Neural crest cell (in vitro differentiated cells): ENCODE measurements around the gene ASIC4. TPM values are rescaled to one million over a fixed set of nuclear protein-coding genes. Genes with fewer than 3 reads are reported as not detected.

Experiments
- DNase-seq: peaks from one replicate; pipeline ENCODE4 v3.0.0; 2021; ENCODE audit warnings: low read depth, mixed read lengths, low spot score
- H3K27ac Mint-ChIP-seq: one replicate; pipeline ENCODE4 v1.8.0; 2021; ENCODE audit warnings: mild to moderate bottlenecking, mixed read lengths; ENCODE audit not compliant: unreplicated experiment
- H3K27me3 Mint-ChIP-seq: 2 replicates; pipeline ENCODE4 v1.8.0; 2021; ENCODE audit warnings: low read depth, mild to moderate bottlenecking, mixed read lengths
- H3K36me3 Mint-ChIP-seq: 2 replicates; pipeline ENCODE4 v1.8.0; 2021; ENCODE audit warnings: low read depth, mild to moderate bottlenecking, mixed read lengths
- H3K4me1 Mint-ChIP-seq: 2 replicates; pipeline ENCODE4 v1.8.0; 2021; ENCODE audit warnings: mixed read lengths
- H3K4me3 Mint-ChIP-seq: one replicate; pipeline ENCODE4 v1.8.0; 2021; ENCODE audit warnings: mild to moderate bottlenecking, mixed read lengths
- H3K9me3 Mint-ChIP-seq: 2 replicates; pipeline ENCODE4 v1.8.0; 2021; ENCODE audit warnings: mixed read lengths
- total RNA-seq: library from RNA; stranded (reverse); gene quantifications from 2 replicates; pipeline ENCODE4 v1.2.1, GENCODE V29; 2021
- TF ChIP-seq, protein P1 (sequence below): fragments of 200-600 bp; sonication (generic); conservative IDR thresholded peaks from 2 replicates; pipeline ENCODE4 v1.5.0; 2021; ENCODE audit warnings: antibody characterized with exemption, mild to moderate bottlenecking

Gene ASIC4
- total RNA-seq, 1 donor from 2014 or later: 1.0 TPM

DNA sequence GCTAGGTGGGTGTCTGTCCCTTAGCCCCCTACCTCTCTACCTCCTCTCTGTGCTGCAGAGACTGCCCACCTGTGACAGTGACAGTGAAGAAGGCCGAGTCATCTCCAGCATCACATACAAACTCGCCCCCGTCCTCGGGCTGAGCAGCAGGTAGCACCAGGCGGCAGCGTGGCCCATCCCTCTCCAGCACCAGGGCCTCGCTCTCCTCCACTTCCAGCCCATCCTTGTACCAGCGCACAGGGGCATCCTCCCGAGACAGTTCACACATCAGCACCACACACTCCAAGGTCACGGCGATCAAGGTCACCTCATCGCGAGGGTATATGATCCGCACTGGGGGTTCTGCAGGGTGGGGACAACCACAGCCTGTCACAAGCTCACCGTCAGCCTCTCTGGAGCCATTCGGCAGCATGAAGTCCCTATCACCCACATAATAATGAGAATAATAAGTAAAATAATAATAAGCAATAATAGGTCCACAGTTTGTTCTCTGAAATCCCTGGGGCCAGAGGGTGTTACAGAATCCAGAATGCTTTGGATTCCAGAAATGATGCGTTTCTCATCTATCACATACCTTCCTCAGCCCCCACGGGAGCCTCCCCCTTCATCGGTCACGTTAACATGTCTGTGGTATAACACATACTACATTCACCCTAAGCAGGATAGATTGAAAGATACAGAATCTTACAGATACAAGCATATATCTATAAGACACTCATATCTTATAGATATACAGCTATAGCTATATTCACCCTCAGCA lies 45.1 kb downstream of the ASIC4 start:
- no peak overlapping the region for H3K27ac Mint-ChIP-seq
- TF ChIP-seq, protein P1, sequence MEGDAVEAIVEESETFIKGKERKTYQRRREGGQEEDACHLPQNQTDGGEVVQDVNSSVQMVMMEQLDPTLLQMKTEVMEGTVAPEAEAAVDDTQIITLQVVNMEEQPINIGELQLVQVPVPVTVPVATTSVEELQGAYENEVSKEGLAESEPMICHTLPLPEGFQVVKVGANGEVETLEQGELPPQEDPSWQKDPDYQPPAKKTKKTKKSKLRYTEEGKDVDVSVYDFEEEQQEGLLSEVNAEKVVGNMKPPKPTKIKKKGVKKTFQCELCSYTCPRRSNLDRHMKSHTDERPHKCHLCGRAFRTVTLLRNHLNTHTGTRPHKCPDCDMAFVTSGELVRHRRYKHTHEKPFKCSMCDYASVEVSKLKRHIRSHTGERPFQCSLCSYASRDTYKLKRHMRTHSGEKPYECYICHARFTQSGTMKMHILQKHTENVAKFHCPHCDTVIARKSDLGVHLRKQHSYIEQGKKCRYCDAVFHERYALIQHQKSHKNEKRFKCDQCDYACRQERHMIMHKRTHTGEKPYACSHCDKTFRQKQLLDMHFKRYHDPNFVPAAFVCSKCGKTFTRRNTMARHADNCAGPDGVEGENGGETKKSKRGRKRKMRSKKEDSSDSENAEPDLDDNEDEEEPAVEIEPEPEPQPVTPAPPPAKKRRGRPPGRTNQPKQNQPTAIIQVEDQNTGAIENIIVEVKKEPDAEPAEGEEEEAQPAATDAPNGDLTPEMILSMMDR: no peak
- H3K27me3 Mint-ChIP-seq: no peaks in the 10 kb centered on the region
- peaks cover 14% of the 10 kb centered on the region for H3K4me1 Mint-ChIP-seq
- no peak for DNase-seq
- peaks cover 3% of the 10 kb centered on the region for H3K36me3 Mint-ChIP-seq
- H3K4me3 Mint-ChIP-seq: no peak overlapping the region
- H3K9me3 Mint-ChIP-seq: no peaks in the 10 kb centered on the region

DNA sequence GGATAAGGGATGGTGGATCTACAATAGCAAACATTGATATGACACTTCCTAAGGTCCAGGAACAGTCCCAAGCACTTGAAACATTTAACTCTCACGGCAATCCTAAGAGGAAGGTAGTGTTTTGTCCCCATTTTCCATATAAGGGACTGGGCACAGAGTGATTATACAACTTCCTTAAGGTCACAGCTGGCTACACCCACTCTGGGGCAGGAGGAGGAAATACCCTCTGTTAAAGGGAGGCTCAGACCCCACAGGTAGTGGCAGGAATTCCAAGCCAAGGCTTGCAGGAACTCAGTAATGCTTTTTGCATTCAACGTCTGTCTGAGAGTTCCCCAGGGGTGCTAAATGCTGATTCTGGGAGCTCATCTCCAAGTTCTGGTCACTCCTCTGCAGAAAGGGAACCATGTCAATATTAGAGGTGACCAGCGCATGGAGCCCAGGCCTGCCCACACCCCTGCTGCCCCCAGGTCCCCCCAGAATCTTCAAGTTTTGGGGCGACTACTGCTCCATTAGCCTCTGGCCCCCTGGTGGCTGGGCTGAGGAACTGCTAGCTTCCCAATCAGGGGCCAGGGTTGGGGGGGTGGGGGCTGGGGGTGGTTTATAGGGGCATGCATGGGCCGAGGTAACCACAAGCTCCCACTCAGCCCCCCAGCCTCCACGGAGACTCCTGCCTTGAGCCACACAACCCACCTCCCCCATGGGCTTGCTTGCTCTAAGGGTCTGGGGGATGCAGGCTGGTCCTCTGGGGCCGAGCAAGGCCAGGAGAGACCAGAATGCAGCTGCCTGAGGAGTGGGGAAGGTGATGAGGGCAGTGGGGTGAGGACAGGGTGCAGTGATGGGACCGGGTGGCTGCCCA lies 46.0 kb downstream of the ASIC4 start:
- no peak for DNase-seq
- no peaks in the 10 kb centered on the region for H3K27me3 Mint-ChIP-seq
- TF ChIP-seq, protein P1: peak; percentile 74
- H3K4me3 Mint-ChIP-seq: no peak overlapping the region
- H3K4me1 Mint-ChIP-seq: peaks cover 14% of the 10 kb centered on the region
- peaks cover 3% of the 10 kb centered on the region for H3K36me3 Mint-ChIP-seq
- no peaks in the 10 kb centered on the region for H3K9me3 Mint-ChIP-seq
- no peak overlapping the region for H3K27ac Mint-ChIP-seq

DNA sequence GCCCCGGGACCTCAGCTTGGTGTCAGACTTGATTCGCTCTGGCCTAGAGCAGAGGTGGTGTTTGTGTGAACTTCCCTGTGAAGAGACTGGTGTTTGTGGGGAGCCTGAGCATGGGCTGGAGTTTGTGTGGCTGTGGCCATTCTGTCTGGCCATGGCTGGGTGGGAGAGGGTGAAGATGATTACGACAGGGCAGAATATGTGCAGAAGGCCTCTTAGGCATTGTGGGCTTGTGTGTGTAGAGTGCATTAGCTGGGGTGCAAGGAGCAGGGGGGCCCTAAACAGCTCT lies 46.6 kb downstream of the ASIC4 start:
- Mint-ChIP-seq H3K9me3 (no peaks in the 10 kb centered on the region), H3K4me3 (no peak overlapping the region), H3K27ac (no peak overlapping the region), H3K36me3 (peaks cover 3% of the 10 kb centered on the region), H3K4me1 (peaks cover 14% of the 10 kb centered on the region), H3K27me3 (no peaks in the 10 kb centered on the region)
- TF ChIP-seq, protein P1: no peak
- no peak for DNase-seq

DNA sequence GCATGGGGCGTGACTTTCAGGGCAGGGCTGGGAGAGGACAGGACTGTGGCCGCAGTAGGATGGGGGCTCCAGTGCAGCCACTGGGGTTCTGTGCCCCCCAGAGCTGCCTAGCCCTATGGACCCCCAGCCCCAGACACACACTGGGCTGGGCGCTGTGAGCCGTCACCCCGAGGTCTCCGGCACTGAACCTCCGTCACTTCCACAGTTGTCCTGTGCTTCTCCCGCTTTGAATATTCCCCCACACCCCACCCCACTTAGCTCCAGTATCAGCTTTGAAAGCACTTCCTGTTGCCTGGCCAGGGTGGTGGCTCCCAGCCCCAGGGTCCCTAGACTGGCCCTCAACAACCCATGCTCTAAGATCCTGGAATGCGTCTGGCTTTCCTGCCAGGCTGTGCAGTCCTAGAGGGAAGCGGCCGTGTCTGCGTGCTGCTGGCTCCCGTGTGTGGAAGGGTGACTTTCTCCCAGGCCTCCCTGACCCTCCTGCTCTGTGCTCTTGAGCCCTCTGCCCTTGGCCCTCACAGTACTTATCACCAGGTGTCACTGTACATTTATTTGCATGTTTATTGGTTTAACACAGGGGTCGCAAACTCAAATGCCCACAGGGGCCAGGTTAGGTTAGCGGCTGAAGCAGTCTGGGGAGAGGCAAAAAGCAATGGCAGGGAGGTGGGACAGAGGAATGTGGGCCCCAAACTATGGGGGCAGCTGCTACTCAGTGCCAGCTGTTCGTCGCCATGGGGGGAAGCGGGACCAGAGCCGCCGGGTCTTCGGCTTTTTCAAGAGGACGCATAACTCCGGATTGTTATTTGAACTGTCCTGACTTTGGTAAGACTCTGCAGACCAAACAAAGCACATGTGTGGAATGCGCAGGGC lies 47.1 kb downstream of the ASIC4 start:
- Mint-ChIP-seq H3K27ac (peak overlapping the region; percentile 83), H3K36me3 (peaks cover 4% of the 10 kb centered on the region), H3K4me1 (peaks cover 14% of the 10 kb centered on the region)

More for the DNA sequence above, 47.1 kb downstream of the ASIC4 start:
- no peak for DNase-seq
- H3K4me3 Mint-ChIP-seq: peak overlapping the region; percentile 13
- no peaks in the 10 kb centered on the region for H3K27me3 Mint-ChIP-seq
- H3K9me3 Mint-ChIP-seq: no peaks in the 10 kb centered on the region
- TF ChIP-seq, protein P1: no peak
